Measurements from ENCODE around the gene MAPK11.

The MAPK11 gene

DNA sequence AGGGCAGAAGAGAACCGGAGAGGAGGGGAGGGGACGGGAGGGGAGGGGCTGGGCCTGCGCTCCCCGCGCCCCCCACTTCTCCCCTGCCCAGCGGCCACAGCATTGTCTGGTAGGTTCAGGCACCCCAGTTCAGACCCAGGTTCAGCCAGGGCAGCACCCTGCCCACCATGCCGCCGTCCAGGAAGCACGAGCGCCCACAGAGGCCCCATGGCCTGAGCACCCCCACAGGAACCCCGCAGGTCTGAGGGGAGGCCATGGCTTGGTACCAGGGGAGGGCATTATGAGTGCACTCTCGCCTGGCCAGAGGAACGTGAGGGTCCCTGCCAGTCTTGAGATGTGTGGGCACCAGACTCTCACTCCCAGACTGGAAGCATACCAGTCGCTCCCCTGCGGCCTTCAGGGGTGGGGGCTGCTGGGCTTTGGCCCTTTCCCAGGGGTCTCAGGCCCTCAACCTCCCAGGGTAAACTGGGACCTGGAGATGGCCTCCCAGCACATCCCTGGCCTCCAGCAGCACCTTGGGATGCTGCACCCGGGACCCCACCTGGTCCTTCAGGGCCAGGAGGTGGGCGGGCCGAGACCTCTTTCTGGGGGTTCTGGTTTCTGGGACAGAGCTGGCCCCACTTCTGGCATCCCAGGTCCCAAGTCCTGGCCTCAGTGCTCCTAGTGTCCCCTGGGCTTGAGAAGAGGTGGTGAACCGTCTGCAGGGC is 37.9 kb upstream of the MAPK11 start:
- no peak for DNase-seq

DNA sequence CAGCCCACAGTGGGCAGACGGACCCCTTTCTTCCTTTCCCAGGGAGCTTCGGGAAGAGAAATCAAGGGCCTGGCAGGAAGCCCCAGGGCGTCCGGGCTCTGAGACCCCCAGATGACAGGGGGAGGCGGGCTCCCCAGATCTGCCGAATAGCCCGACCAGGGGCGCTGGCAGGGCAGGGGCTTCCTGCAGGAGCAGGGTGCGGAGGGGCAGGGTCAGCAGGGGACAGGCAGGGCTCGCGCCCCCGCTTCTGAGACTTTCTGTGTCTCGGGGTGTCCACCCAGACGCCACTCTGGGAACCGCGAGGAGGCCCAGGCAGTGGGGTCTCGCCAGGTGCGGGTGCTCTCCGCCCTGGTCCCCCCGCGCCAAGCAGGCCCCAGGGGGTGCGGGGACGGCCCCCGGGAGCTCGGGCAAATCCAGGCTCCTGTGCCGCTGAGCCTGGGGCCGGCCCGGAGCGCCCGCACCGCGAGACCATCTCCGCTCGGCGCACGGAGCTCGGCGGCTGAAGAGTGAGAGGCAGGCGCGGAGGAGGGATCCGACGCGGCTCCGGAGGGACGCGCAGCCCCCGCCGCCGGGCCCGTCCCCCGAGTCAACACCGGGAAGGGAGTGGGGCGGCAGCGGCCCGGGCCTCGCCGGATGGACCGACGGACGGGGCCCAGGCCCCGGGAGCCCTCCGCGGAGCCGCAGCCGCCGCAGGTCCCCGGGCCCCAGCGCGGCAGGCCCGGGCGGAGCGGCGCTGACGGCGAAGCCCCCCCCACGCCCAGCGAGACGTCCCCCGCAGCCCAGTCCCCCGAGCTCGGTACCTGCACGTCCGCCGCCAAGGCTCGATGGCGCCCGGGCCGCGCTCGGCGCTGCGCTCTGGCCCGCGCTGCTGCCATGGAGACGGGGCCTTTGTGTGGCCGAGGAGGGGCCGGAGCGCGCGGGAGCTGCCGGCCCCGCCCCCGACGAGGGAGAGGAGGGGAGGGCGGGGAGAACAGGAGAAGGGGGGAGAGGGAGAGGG is 36.9 kb upstream of the MAPK11 start, which contains the start of gene PLXNB2:
Gene PLXNB2 (minus strand): TSS at position 894 of the 997 bp plus-strand sequence. CDS start 17,062 bp downstream, outside the sequence.
- peak; percentile 14 for DNase-seq

- peak; percentile 47 for DNase-seq
Measured at GRCh38 chr22:50305923-50306566, 35.9 kb upstream of the MAPK11 start.

- DNase-seq: no peak
Measured at GRCh38 chr22:50305393-50305922, 35.3 kb upstream of the MAPK11 start.

DNA sequence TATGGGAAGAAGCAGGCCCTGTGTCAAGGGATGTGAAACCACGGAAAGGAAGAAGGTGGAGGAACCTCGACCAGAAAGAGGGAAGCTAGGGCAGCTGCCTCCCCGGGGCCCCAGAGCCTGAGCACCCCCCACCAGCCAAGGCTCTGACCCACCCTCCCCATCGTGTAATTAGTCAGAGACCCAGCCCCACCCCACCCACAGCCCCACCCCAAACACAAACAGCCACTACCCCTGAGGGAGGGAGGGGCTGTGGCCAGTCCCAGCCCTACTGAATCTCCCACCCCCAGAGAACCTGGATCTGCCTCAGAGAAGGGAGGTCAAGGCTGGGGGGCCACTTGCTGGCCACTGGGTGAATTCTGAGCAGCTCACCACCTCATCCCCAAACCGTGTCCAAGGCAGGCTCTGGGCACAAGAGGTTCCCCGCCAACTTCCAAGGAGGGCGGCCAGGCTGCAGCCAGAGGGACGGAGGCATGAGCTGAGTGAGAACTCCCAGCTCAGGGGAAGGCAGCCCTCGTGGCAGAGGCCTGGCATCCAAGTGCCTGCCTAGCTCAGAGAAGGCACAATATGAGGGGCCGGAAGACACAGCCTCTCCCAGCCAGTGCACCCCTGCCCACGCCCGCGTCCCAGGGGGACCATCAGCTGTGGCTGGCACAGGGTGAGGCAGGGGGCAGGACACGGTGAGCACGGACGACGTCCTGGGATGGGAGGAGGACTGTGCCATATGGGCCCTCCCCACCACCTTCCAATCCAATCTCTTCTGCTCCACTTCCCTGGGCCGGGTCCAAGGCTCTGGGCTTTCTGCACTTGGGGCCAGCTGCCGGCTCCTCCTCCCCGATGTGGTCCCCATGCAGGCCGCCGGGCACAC is 34.6 kb upstream of the MAPK11 start:
- no peak for DNase-seq

- no peak for DNase-seq
Measured at GRCh38 chr22:50303848-50304527, 33.8 kb upstream of the MAPK11 start.

GRCh38 chr22:50303515-50303847 is 33.3 kb upstream of the MAPK11 start:
- DNase-seq: no peak

DNA sequence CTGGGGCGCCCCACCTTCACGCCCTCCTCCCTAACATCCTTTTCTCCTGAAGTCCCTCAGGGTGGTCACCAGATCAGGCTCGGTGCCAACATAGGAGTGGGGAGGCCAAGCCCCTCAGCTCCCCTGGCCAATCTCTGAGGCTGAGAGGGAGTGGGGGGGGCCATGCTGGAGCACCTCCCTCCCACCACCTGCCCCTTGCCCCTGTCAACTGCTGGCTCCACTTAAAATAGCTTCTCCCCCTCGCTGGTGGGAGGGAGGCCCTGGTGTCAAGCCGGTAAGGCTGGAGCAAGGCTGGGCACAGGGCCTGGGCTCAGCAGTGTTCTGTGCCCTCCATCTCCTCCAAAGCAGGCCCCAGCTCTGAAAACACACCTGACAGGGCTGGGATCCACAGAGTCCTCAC is 32.4 kb upstream of the MAPK11 start:
- DNase-seq: no peak

DNA sequence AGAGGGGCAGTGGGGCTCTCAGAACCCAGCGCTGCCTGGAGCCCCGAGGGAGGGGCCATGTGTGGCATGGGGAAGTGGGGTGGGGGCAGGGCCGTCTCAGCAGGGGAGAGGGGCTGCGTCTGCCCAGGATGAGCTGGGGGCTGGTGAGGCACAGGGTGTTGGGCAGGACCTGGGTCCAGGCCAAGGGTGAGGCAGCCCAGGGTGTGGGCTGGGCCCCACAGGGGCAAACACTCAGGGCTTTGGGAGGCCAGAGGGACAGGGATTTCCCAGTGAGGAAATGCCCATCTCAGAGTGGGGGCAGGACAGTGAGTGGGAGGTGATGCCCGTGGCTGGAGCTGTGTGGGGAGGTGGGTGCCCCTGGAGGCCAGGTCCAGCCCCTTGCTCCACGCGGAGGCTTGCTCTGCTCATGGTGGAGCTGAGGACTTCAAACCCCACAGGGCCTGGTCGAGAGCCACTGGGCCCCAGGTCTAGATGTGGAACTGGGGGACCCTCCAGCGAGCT is 31.9 kb upstream of the MAPK11 start:
- DNase-seq: no peak

GRCh38 chr22:50301581-50301991 is 31.4 kb upstream of the MAPK11 start:
- DNase-seq: no peak

GRCh38 chr22:50300620-50301257 is 30.6 kb upstream of the MAPK11 start:
- no peak for DNase-seq

- DNase-seq: no peak
Measured at GRCh38 chr22:50299785-50300619, 29.8 kb upstream of the MAPK11 start.

DNA sequence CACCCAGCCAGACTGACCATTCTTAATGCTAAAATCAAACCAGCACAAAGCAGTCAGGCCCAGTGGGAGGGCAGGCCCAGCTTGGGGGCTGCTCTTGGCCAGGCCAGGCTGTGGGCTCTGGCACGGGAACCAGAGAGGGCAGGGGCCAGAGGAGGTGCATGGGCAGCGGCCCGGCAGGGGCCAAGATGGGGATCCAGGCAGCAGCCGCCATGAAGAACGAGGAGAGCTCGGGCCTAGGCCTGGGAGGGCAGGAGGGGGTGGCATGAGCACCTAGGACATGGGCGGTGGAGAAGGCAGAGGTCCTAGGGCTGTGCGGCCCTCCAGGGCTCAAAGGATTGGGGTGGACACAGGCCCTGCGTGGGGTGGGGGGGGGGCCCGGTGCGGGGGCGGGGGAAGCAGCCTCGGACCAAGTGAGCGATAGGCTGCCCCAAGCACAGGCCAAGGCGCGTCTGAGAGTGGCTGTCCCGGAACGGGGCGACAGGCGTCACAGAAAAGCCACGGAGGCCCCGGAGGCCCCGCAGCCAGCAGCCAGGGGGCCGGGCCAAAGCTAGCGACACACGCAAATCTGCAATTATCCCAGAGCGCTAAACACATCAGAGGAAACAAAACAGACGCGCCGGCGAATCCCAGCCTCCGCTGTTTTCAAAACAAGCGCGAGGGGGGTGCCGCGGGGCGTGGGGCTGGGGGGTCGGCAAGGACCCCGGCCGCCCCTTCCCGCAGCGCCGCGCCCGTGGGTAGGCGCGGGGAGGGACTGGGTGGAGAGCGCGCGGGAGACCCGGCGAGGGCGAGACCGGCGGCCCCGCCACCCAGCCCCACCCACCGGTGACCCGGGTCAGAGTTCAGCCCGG is 29.0 kb upstream of the MAPK11 start:
- DNase-seq: no peak

DNA sequence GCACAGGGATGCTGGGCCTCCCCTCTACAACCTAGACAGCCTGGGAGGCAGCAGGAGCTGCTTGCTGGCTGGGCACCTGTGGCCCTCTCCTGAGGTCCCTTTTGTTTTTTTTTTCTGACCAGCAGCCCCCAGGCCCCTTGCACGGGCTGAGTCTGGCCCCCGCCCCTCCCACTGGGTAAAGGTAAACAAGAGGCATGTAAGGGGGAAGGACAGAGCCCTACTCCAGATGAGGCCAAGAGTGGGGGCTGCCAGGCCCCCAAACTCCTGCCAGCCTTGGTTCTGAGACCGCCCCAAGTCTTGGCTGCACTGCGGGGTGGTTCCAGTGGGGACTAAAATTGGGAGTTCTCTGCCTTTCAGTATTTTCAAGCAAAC is 28.1 kb upstream of the MAPK11 start:
- DNase-seq: no peak

- no peak for DNase-seq
Measured at GRCh38 chr22:50297510-50298265, 27.5 kb upstream of the MAPK11 start.

DNA sequence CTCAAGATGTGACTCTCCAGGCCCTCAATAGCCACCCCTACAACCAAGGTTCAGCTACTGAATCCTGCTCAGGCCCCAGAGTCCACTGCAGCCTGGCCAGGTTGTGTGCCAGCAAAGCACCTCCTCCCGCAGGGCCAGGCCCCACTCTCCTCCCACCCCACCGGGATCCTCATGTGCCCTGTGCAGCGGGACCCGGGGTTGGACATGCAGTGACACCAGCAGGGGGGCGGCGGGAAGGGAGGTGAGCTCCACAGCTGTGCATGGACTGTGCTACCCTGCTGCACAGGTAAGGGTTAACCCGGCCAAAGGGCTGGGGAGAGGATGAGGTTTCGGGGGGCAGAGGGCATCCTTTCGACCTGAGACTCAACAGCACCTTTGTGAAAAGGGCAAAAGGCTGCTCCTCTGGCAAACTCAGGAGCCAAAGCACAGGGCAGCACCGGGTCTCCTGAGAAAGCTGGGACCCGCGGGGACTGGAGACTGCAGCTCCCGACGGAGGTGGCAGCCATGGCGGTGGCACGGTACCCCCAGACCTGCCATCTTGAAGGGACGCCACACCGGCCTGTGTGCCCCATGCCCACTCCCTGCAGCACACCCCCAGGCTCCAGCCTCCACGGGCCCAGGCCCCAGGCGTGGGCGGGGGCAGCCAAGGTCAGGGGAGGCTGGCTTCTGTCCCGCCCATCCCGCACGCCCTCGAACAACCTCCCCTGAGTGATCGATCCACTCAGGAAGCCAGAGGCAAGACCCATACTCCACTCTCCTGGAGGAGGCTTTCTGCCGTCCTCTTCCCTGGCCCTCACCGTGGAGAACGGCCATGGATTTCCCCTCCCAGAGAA is 26.7 kb upstream of the MAPK11 start:
- no peak for DNase-seq

DNA sequence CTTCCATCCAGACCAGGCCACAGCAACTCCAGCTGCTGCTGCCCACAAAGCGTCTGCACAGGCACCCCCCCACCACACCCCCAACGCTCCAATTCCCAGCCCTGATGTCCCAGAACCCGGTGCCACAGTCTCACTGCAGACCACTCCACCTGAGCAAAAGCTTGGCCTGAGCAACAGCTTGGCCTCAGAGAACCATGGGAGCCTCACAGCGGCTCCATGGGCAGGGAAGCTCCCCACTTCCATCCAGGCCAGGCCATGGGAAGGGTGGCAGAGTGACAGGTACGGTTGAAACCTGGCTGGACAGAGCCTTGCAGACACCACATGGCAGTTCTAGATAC is 24.1 kb upstream of the MAPK11 start:
- DNase-seq: no peak
